Osteoblast (primary cell): ENCODE results near the gene ATP5F1A. TPM values are rescaled to one million over a fixed set of nuclear protein-coding genes. Genes with fewer than 3 reads are reported as not detected.

Source experiments
- DNase-seq: peaks from one replicate; pipeline ENCODE4 v3.0.0; 2011; ENCODE audit warnings: low spot score, mixed read lengths; ENCODE audit not compliant: insufficient read length; ENCODE audit errors: missing footprints
- H2AFZ ChIP-seq: 2 replicates; pipeline ENCODE4 v1.6.0; 2011; ENCODE audit warnings: mild to moderate bottlenecking, low read length
- H3K27ac ChIP-seq: 2 replicates; pipeline ENCODE4 v1.5.1; 2011; ENCODE audit warnings: mild to moderate bottlenecking, low read depth, low read length, moderate library complexity
- H3K27me3 ChIP-seq: 2 replicates; pipeline ENCODE4 v1.6.0; 2012; ENCODE audit warnings: mild to moderate bottlenecking, control low read depth, inconsistent platforms, low read length, moderate library complexity; ENCODE audit not compliant: insufficient read depth
- H3K36me3 ChIP-seq: 2 replicates; pipeline ENCODE4 v1.5.1; 2011; ENCODE audit warnings: mild to moderate bottlenecking, low read length, control low read depth, moderate library complexity; ENCODE audit not compliant: insufficient read depth
- H3K4me1 ChIP-seq: 2 replicates; pipeline ENCODE4 v1.5.1; 2011; ENCODE audit warnings: mild to moderate bottlenecking, low read length, control low read depth, moderate library complexity; ENCODE audit not compliant: insufficient read depth
- H3K4me2 ChIP-seq: 2 replicates; pipeline ENCODE4 v1.6.0; 2011; ENCODE audit warnings: mild to moderate bottlenecking, low read length; ENCODE audit not compliant: insufficient read depth
- H3K4me3 ChIP-seq: fragments of 200-600 bp; sonication (generic); 3 replicates; pipeline ENCODE4 v1.5.1; 2012; ENCODE audit warnings: mild to moderate bottlenecking, low read length, inconsistent platforms; ENCODE audit not compliant: insufficient read depth
- H3K79me2 ChIP-seq: 2 replicates; pipeline ENCODE4 v1.6.0; 2012; ENCODE audit warnings: mild to moderate bottlenecking, low read length, control low read depth, inconsistent platforms; ENCODE audit not compliant: insufficient read depth
- H3K9me3 ChIP-seq: 2 replicates; pipeline ENCODE4 v1.5.1; 2011; ENCODE audit warnings: low read depth, low read length, control low read depth
- H4K20me1 ChIP-seq: 2 replicates; pipeline ENCODE4 v1.6.0; 2012; ENCODE audit warnings: mild to moderate bottlenecking, low read length, control low read depth; ENCODE audit not compliant: insufficient read depth
- total RNA-seq: library from RNA; depleted of rRNA; stranded (reverse); fragments of >200 nt; gene quantifications from 2 replicates; pipeline ENCODE4 v1.2.3, GENCODE V29; 2012
- TF ChIP-seq, protein P1 (sequence below): IDR thresholded peaks from 2 replicates; pipeline ENCODE4 v1.5.1; 2011; ENCODE audit warnings: mild to moderate bottlenecking, low read depth, low read length, moderate library complexity; ENCODE audit errors: extremely low read depth

The ATP5F1A gene
- total RNA-seq, 1 donor, result 578 TPM

DNA sequence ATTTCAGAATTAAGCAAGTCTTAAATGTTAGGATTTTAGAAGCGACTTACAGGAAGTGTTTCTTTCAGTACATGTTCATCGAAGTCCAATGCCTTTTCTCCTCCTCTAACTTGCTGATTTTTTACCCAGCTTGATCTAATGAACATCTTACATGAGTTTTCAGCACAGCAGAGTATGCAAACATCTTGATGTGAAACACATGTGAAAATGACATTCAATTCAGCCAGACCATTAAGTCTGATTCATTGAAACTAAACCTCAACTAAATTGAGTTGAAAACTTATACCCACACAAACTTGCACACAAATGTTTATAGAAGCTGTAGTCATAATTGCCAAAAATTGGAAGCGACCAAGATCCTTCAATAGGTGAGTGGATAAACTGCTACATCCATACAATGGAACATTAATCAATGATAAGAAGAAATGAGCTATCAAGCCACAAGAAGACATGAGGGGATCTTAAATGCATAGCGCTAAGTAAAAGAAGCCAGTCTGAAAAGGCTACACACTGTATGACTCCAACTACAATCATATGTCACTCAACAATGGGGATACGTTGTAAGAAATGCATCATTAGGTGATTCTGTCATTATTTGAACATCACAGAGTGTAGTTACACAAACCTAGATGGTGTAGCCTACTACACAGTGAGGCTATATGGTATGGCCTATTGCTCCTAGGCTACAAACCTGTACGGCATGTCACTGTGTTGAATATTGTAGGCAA lies 44.6 kb downstream of the ATP5F1A start:
- peaks cover 6% of the 10 kb centered on the region for H3K79me2 ChIP-seq
- no peaks in the 10 kb centered on the region for H3K27me3 ChIP-seq
- H4K20me1 ChIP-seq, result peaks cover 2% of the 10 kb centered on the region
- H3K4me1 ChIP-seq, result peaks cover 27% of the 10 kb centered on the region
- no peak overlapping the region for H2AFZ ChIP-seq
- no peaks in the 10 kb centered on the region for H3K9me3 ChIP-seq
- TF ChIP-seq, protein P1, sequence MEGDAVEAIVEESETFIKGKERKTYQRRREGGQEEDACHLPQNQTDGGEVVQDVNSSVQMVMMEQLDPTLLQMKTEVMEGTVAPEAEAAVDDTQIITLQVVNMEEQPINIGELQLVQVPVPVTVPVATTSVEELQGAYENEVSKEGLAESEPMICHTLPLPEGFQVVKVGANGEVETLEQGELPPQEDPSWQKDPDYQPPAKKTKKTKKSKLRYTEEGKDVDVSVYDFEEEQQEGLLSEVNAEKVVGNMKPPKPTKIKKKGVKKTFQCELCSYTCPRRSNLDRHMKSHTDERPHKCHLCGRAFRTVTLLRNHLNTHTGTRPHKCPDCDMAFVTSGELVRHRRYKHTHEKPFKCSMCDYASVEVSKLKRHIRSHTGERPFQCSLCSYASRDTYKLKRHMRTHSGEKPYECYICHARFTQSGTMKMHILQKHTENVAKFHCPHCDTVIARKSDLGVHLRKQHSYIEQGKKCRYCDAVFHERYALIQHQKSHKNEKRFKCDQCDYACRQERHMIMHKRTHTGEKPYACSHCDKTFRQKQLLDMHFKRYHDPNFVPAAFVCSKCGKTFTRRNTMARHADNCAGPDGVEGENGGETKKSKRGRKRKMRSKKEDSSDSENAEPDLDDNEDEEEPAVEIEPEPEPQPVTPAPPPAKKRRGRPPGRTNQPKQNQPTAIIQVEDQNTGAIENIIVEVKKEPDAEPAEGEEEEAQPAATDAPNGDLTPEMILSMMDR, result no peak
- no peak overlapping the region for H3K27ac ChIP-seq
- no peak overlapping the region for H3K4me2 ChIP-seq
- DNase-seq, result no peak
- H3K4me3 ChIP-seq, result no peak overlapping the region
- no peaks in the 10 kb centered on the region for H3K36me3 ChIP-seq

DNA sequence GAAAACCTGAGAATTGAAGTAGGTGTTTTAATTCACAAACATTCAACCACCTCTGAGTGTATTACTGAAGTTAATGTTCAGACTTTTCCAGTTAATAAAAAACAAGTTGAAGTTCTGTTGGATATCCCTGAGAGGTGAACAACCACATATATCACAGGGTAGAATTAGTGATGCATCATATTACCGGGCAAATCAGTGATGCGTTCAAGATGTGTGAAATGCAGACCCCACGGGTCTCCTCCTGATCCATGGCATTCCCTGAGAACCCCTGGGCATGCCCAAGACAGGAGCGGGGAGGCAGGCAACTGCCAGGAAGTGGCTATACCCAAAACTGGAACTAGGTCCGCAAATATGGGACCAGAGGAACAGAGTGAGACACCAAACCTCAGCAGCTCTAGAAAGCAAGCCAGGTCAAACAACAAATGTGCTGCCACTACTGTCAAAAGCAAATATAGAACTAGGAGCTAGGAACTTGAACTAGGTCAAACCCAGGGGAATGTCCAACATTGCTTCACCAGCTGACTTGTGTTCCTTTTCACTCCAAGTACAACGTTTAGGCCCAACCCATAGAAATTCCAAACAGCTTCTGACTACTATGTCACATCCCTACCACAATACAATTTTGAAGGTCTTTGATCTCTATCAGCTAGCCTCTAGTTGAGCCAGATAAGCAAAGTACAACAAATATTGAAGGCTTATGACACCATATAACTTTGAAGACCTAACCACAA lies 46.2 kb downstream of the ATP5F1A start:
- Histone ChIP-seq H4K20me1 (peaks cover 2% of the 10 kb centered on the region), H3K36me3 (no peaks in the 10 kb centered on the region), H3K4me2 (peak overlapping the region; percentile 49), H3K27ac (peak overlapping the region; percentile 21), H3K4me1 (peaks cover 27% of the 10 kb centered on the region), H3K79me2 (peaks cover 11% of the 10 kb centered on the region), H3K27me3 (no peaks in the 10 kb centered on the region), H2AFZ (peak overlapping the region; percentile 34), H3K4me3 (no peak overlapping the region), H3K9me3 (no peaks in the 10 kb centered on the region)
- TF ChIP-seq, protein P1, result no peak
- DNase-seq, result peak; percentile 61

DNA sequence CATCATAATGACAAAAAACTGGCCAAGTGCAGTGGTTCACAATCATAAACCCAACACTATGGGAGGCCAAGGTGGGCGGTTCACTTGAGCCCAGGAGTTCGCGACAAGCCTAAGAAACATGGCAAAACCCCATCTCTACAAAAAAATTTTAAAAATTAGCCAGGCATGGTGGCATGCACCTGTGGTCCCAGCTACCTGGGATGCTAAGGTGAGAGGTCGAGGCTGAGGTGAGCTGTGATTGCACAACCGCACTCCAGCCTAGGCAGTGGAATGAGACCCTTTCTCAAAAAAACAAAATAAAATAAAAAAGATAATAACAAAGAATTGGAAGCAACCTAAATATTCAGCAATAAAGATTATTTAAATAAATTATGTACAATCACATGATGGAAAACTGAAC lies 47.8 kb downstream of the ATP5F1A start:
- peaks cover 2% of the 10 kb centered on the region for H4K20me1 ChIP-seq

More for the DNA sequence above, 47.8 kb downstream of the ATP5F1A start:
- Histone ChIP-seq H3K4me3 (no peak overlapping the region), H3K9me3 (no peaks in the 10 kb centered on the region), H3K27me3 (no peaks in the 10 kb centered on the region), H3K4me2 (no peak overlapping the region), H3K79me2 (peaks cover 11% of the 10 kb centered on the region), H3K36me3 (no peaks in the 10 kb centered on the region), H3K27ac (no peak overlapping the region), H3K4me1 (peaks cover 21% of the 10 kb centered on the region), H2AFZ (no peak overlapping the region)
- TF ChIP-seq, protein P1, result no peak
- DNase-seq, result no peak
